GM06990 (cell line): Measurements from ENCODE around the gene ATAD2B.

Experiments
- DNase-seq: peaks from one replicate; pipeline ENCODE4 v3.0.0-alpha.2; 2011; ENCODE audit not compliant: insufficient read length; ENCODE audit errors: extremely low read depth
- H3K27me3 ChIP-seq: replicated peaks from 2 replicates; pipeline ENCODE4 v1.6.0; 2011; ENCODE audit warnings: low read length; ENCODE audit not compliant: control insufficient read depth, insufficient read depth
- H3K36me3 ChIP-seq: 2 replicates; pipeline ENCODE4 v1.5.1; 2011; ENCODE audit warnings: low read length; ENCODE audit not compliant: control insufficient read depth, insufficient read depth
- H3K4me3 ChIP-seq: replicated peaks from 2 replicates; pipeline ENCODE4 v1.5.1; 2011; ENCODE audit warnings: low read depth, mild to moderate bottlenecking, control low read depth, low read length
- CTCF ChIP-seq: IDR thresholded peaks from 2 replicates; pipeline ENCODE4 v1.5.1; 2011; ENCODE audit warnings: low read length, control low read depth, mild to moderate bottlenecking, inconsistent platforms; ENCODE audit not compliant: insufficient read depth, poor library complexity, severe bottlenecking

ATAD2B gene

GRCh38 chr2:23760736-23761135 is 166.2 kb downstream of the ATAD2B start:
- no peak for TF ChIP-seq CTCF
- Histone ChIP-seq H3K36me3 (peaks cover 2% of the 10 kb centered on the region), H3K27me3 (no peaks in the 10 kb centered on the region), H3K4me3 (no peak overlapping the region)
- DNase-seq = no peak

- Histone ChIP-seq H3K4me3 (no peak overlapping the region), H3K27me3 (no peaks in the 10 kb centered on the region), H3K36me3 (peaks cover 2% of the 10 kb centered on the region)
- DNase-seq = no peak
- no peak for TF ChIP-seq CTCF
Observed at GRCh38 chr2:23757686-23758433, 169.1 kb downstream of the ATAD2B start.

GRCh38 chr2:23756593-23757292 is 170.2 kb downstream of the ATAD2B start:
- no peak for TF ChIP-seq CTCF
- H3K27me3 ChIP-seq = no peaks in the 10 kb centered on the region
- H3K36me3 ChIP-seq = peaks cover 2% of the 10 kb centered on the region
- no peak for DNase-seq
- H3K4me3 ChIP-seq = no peak overlapping the region

GRCh38 chr2:23754970-23755369 is 172.0 kb downstream of the ATAD2B start:
- no peak for DNase-seq
- Histone ChIP-seq H3K27me3 (no peaks in the 10 kb centered on the region), H3K4me3 (no peak overlapping the region), H3K36me3 (peaks cover 4% of the 10 kb centered on the region)
- TF ChIP-seq CTCF = no peak

- Histone ChIP-seq H3K36me3 (peaks cover 4% of the 10 kb centered on the region), H3K4me3 (no peak overlapping the region), H3K27me3 (no peaks in the 10 kb centered on the region)
- no peak for DNase-seq
- TF ChIP-seq CTCF = no peak
Observed at GRCh38 chr2:23753291-23754010, 173.5 kb downstream of the ATAD2B start.
